ENCODE results near the gene PHF1.

The PHF1 gene

GRCh38 chr6:33453393-33454008 is 42.7 kb downstream of the PHF1 start:
- DNase-seq (ENCODE audit: extremely low read depth in 1 of 2, low read depth in 1 of 2) = no peak

DNA sequence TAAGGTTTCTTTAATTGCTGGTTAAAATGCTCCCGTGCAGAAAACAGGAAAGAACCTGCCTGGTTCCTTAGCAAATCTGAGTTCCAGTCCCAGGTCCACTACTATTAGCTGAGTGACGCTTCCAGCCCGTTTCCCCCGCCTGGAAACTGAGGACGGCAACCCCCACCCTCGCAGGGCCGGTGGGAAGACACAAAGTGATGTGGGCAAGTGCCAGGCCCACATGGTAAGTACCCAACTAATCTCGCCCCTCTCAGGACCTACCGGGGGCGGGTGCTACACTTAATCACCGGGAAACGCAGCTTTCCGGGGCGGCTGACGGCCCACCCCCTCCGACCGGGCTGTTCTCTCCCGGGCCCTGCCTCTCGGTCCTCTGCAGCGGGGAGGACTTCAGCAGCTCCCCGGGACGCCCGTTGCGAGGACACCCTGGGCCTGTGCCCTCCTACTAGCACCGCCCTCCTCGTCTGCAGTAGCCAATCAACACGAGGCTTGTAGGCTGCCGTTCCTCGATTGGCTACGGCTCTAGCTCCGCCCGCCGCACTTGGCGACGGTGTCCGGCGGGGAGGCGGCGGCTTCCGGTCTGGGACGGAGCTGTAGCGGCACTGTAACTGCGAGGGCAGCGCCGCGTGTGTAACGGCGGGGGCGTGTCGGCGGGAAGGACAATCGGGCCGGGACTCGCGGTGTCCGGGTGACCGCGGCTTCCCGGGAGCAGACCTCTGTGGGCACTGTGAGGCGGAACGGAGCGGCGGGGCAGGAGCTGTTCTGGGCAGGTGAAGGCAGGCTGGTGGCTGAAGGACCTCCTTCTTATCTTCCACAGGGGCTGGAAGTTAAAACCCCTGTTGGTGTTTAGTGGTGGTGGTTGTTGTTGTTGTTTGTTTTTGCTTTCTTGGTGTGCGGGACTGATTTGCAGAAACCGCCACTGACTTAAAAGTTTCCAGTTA is 43.5 kb downstream of the PHF1 start, which contains the start of gene ZBTB9:
Gene ZBTB9, plus strand, starts transcription at position 568 of the 938 bp plus-strand sequence. CDS start 525 bp downstream, outside the sequence.
- peak; percentile 82 to 85 for DNase-seq (ENCODE audit: extremely low read depth in 1 of 2, low read depth in 1 of 2)

- DNase-seq (ENCODE audit: extremely low read depth in 1 of 2, low read depth in 1 of 2) = no peak
These were observed 44.2 kb downstream of the PHF1 start for GRCh38 chr6:33455051-33455450.

GRCh38 chr6:33456156-33456555 is 45.3 kb downstream of the PHF1 start:
- no peak for DNase-seq (ENCODE audit: extremely low read depth in 1 of 2, low read depth in 1 of 2)

DNA sequence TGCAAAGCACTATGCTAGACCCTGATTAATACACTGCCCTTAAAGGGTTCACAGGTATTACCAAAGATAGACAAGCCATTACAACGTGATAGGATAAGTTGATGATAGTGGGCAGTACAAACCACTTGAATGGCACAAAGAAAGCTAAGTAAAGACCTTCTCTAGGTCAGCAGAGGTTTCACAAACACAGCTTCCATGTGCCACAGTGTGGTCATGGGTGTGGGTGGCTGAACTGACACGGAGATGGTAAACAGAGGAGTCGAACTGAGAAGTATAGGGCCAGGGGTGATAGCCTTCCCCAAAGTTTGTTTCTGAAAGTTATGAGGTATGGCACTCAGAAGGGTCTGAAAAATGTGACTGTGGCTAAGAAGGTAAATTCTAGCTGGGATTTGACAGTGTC is 47.9 kb downstream of the PHF1 start:
- no peak for DNase-seq (ENCODE audit: extremely low read depth in 1 of 2, low read depth in 1 of 2)

DNA sequence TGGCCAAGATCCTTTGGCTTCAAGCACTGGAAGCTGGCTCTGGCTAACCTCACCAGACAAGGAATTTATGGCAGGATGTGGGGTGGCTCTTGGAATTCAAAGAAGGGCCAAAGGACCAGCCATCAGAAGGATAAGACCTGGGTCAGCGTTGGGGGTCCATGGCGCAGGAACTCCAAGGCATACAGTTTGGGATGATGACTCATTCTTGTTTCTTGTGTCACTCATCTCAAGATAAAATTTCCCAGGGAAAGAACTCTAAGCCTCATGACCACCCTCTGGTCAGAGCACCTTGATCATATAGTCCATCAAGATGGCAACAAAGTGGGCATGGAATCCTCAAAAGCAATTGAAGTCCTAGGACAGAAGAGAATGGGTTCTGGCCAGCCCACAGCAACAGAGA is 48.4 kb downstream of the PHF1 start:
- DNase-seq (ENCODE audit: extremely low read depth in 1 of 2, low read depth in 1 of 2) = no peak

All from activated CD8-positive, alpha-beta memory T cell treated with anti-CD3 and anti-CD28 coated beads for 1 hour (primary cell).